HUES64 (cell line): ENCODE results near the gene IP6K2.

Source experiments
- H3K27ac ChIP-seq: 2 replicates; pipeline ENCODE4 v1.7.0; 2013; ENCODE audit warnings: low read depth, low read length, inconsistent platforms
- H3K27me3 ChIP-seq: 2 replicates; pipeline ENCODE4 v1.6.1; 2013; ENCODE audit warnings: mild to moderate bottlenecking, low read length; ENCODE audit not compliant: insufficient read depth
- H3K36me3 ChIP-seq: 2 replicates; pipeline ENCODE4 v1.6.1; 2013; ENCODE audit warnings: mild to moderate bottlenecking, low read length; ENCODE audit not compliant: insufficient read depth
- H3K4me1 ChIP-seq: 2 replicates; pipeline ENCODE4 v1.6.1; 2013; ENCODE audit warnings: mild to moderate bottlenecking, low read length, moderate library complexity; ENCODE audit not compliant: insufficient read depth
- H3K4me3 ChIP-seq: 2 replicates; pipeline ENCODE4 v1.5.1; 2013; ENCODE audit warnings: mild to moderate bottlenecking, low read length, moderate library complexity
- H3K9ac ChIP-seq: 2 replicates; pipeline ENCODE4 v1.6.1; 2013; ENCODE audit warnings: mild to moderate bottlenecking, low read depth, low read length
- H3K9me3 ChIP-seq: 2 replicates; pipeline ENCODE4 v1.6.1; 2013; ENCODE audit warnings: low read depth, low read length; ENCODE audit not compliant: insufficient read depth
- WGBS: fragments of 150-250, 120-280 bp; methylation state at CpG from one replicate; pipeline ENCODE4 v1.1.7; 2013; ENCODE audit warnings: missing lambda C conversion rate; 5-methylcytosine and 5-hydroxymethylcytosine counted together

Gene IP6K2

DNA sequence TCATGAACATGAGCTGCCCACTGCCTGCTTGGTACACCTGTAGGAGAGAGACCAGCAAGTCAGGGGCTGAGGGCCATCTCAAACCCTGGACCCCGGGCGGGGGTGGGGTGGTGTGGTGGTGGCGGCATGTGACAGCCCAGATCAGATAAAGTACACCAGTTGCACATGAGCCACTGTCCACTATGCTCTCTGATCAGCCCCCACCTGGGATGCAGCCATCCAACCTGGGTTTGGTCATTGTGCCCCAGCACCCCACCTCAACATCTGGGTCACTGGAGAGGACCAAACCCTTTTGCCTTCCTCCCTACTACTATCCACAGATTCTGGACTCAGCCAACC, 28.3 kb downstream of the IP6K2 start:
- Histone ChIP-seq H3K27me3 (no peaks in the 10 kb centered on the region), H3K4me1 (peaks cover 15% of the 10 kb centered on the region), H3K27ac (no peak overlapping the region), H3K4me3 (no peak overlapping the region), H3K9ac (no peak overlapping the region), H3K36me3 (peaks cover 65% of the 10 kb centered on the region), H3K9me3 (no peaks in the 10 kb centered on the region)
- 94% methylated on average over 3 of the region's 3 CpGs for WGBS

DNA sequence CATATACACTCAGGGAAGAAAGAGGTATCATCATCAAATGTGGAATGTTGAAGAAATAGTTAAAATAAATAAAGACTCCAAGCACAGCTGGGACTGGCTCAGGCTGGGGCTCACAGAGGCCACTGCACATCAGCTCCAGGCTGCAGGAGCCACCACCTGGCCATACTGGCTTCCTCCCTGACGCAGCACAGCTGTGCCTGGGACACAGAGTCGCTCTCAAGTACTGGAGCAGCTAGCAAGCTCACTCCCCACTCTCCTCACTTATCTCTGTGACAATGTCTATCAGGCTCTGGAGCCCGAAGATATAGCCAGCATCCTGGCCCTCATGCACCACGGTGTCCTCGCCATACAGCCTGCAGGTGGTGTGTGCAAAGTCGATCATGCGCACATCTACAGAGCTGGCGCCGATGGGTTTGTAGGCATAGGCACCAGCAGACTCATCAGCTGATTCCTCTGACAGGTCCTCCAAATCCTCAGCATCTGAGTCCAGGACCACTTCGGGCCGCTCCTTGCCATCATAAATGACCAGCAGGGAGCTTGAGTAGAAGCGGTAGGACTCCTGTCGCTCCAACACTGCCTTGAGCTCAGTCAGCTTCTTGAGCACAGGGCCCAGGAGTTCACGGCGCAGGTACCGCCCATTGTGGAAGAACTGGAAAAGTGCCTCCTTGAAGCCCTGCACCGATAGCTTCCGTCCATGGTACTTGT, 28.8 kb downstream of the IP6K2 start:
- no peak overlapping the region for H3K27ac ChIP-seq
- H3K9ac ChIP-seq, result no peak overlapping the region
- H3K36me3 ChIP-seq, result peaks cover 60% of the 10 kb centered on the region
- H3K27me3 ChIP-seq, result no peaks in the 10 kb centered on the region
- H3K9me3 ChIP-seq, result no peaks in the 10 kb centered on the region
- WGBS, result 95% methylated on average over 18 of the region's 18 CpGs
- peaks cover 10% of the 10 kb centered on the region for H3K4me1 ChIP-seq
- H3K4me3 ChIP-seq, result no peak overlapping the region

DNA sequence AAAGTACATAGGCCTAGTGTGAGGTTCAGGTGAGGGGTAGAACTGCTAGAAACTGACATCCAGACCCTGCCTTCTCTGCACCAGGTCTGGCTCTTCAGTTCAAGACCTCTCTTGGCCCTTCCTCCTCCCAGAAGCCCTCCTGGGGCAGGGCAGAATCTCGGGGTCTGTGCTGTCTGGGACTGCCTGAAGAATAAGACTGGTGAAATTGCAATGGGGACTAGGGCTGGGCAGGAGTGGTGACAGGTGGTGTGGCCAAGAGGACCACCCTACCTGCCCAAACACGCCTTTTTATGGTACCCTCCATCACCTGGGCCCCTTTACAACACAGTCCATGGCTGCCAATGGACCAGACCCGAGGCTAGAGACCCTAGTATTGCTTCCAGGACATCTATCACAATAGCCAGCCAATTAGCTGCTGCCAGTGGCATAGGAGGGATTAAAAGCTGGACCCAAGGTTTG, 29.8 kb downstream of the IP6K2 start:
- H3K36me3 ChIP-seq, result peaks cover 56% of the 10 kb centered on the region
- H3K9me3 ChIP-seq, result no peaks in the 10 kb centered on the region
- H3K27me3 ChIP-seq, result no peaks in the 10 kb centered on the region
- peaks cover 9% of the 10 kb centered on the region for H3K4me1 ChIP-seq
- no peak overlapping the region for H3K27ac ChIP-seq
- 90% methylated on average over 2 of the region's 3 CpGs for WGBS
- no peak overlapping the region for H3K9ac ChIP-seq
- H3K4me3 ChIP-seq, result no peak overlapping the region

DNA sequence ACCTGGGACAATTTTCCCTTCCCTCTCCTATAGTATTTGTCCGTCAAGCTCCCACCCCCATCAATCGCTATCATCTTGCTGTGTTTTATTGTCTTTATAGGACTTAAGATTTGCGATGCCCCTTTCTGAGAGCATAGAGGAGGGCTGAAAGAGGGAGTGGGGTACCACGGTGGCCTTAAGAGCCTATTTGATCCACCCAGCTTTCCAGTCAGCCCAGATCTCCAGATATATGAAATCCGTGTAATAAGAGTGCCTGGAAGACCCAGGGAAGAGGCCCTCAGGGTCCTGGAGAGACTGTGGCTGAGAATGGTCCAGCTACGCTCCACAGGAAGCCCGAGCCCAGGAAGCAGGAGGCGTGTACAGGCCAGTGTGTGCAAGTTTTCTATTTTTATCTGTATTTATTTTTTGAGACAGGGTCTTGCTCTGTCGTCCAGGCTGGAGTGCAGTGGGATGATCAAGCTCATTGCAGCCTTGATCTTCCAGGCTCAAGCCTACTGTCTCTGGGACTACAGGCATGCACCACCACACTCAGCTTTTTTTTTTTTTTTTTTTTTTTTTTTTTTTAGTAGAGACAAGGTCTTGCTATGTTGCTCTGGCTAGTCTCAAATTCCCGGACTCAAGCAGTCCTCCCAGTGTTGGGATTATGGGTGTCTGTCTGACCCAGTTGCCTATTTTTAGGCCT, 30.3 kb downstream of the IP6K2 start:
- H3K9me3 ChIP-seq, result no peaks in the 10 kb centered on the region
- WGBS, result 86% methylated on average over 9 of the region's 10 CpGs
- H3K27me3 ChIP-seq, result no peaks in the 10 kb centered on the region
- peaks cover 56% of the 10 kb centered on the region for H3K36me3 ChIP-seq
- H3K4me1 ChIP-seq, result peaks cover 9% of the 10 kb centered on the region
- H3K9ac ChIP-seq, result no peak overlapping the region
- no peak overlapping the region for H3K27ac ChIP-seq
- peak overlapping the region; percentile 90 for H3K4me3 ChIP-seq

DNA sequence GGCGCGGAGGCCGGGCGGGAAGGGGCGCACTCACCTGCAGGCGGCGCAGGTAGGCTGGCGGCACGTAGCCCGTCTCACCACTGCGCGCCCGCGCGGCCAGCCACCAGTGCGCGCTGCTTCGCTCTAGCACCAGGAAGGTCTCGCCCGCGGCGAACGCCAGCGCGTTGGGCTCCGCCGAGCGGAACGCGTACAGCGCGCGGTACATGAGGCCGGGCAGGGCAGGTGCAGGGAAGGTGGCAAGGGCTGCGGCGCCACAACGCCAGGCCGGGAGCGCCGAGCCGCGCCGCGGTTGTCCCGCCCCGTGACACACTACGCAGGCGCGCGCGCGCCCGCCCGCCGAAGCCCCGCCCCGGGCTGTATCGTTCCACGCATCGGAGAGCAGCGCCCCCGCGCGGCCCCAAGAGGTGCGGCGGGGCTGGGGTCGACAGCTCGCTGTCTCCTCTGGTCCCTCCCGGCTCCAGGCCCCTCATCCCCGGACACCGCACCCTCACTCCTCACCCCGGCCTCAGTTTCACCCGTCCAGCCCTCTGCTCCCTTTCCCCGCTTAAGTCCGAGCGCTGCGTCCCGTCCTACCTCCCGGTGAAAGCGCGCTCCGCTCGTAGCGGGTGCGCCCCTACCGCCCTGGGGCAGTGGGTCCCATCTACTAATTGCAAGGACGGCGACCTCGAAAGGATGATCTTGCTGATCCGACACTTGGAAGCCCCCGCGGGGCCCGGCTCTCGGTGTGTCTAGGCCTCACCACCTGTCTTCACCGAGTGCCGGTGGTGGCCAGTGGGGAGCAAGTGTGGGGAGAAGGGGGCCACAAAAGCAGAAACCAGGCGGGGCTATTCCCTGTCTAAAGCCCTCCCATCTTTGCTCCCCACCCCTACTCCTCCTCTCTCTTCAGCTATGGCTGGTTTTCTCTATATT, 31.2 kb downstream of the IP6K2 start, which contains the start of gene NCKIPSD:
Gene NCKIPSD (minus strand): TSS at position 313 of the 909 bp plus-strand sequence. CDS start 108 bp downstream, at position 205.
- 1% methylated on average over 97 of the region's 97 CpGs for WGBS
- Histone ChIP-seq H3K27me3 (no peaks in the 10 kb centered on the region), H3K36me3 (peaks cover 57% of the 10 kb centered on the region), H3K27ac (peak within 1 kb of the TSS; percentile 94), H3K4me3 (peak within 1 kb of the TSS; percentile 90), H3K9ac (peak within 1 kb of the TSS; percentile 87), H3K4me1 (peaks cover 9% of the 10 kb centered on the region), H3K9me3 (no peaks in the 10 kb centered on the region)

DNA sequence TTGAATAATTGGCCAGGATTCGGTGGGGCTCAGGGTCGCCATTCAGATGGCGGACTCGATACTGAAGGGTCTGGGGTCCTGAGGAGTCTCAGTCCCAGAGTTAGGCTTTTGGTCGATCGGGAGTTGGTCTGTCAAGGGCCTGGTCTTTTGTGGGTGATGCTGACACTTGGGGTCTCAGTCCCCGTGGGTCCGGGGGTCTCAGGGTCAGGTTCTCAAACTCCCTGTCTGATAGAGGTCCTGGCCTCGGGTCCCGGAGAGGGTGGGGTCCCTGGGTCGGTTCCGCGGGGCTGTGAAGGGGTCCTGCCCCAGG, 31.8 kb downstream of the IP6K2 start:
- peak overlapping the region; percentile 94; the same call in 1 of the 2 replicates for H3K27ac ChIP-seq
- H3K9ac ChIP-seq, result peak overlapping the region; percentile 87
- 9% methylated on average over 13 of the region's 13 CpGs for WGBS
- H3K4me1 ChIP-seq, result peaks cover 9% of the 10 kb centered on the region
- H3K36me3 ChIP-seq, result peaks cover 57% of the 10 kb centered on the region
- no peaks in the 10 kb centered on the region for H3K9me3 ChIP-seq
- no peaks in the 10 kb centered on the region for H3K27me3 ChIP-seq
- H3K4me3 ChIP-seq, result peak overlapping the region; percentile 90

DNA sequence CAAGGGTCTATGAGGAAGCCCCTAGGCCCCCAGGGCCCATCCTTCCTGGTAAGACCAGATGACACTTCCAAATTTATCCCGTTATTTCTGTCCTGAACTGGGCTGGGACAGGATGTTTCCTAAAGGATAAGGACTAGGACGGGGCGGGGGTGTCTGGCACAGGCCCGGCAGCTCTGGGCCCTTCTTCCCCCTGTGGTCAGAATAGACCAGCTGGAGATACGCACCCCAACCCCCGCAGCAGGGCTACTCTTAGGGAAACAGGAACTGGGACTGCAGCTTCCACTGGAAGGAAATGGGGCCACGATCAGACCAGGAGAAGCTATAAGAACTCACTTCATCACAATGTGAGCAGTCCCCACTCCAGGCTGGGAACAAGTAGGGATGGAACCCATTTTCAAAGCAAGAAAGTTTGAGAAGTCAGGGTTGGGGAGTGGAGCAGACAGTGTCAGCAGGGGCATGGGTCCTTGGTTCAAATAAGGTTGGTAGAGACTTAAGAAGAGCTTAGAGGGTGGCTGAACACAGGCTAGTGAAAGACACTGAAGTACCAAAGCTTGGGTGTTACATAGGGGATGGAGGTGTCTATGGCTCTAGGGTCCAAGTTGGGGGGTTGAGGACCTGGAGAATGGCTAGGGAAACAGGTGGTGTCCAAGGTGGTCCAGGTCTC, 32.4 kb downstream of the IP6K2 start:
- H3K27me3 ChIP-seq, result no peaks in the 10 kb centered on the region
- H3K9ac ChIP-seq, result no peak overlapping the region
- peak overlapping the region; percentile 90 for H3K4me3 ChIP-seq
- H3K4me1 ChIP-seq, result peaks cover 9% of the 10 kb centered on the region
- no peak overlapping the region for H3K27ac ChIP-seq
- H3K9me3 ChIP-seq, result no peaks in the 10 kb centered on the region
- peaks cover 57% of the 10 kb centered on the region for H3K36me3 ChIP-seq
- WGBS, result 85% methylated on average over 7 of the region's 7 CpGs

DNA sequence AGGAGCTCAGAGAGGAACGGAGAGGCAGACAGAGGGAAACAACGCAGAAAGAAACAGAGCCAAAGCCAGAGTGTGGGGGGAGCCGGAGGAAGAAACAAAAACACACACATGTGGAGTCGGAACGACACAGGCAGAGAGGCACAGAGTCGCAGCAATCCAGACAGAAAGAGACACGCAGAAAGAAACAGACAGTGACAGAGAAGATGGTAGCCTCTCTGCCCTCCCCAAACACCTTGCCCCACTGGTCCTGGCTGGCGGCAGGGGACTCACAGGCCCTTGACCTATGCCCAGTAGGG, 33.0 kb downstream of the IP6K2 start:
- Histone ChIP-seq H3K9ac (no peak overlapping the region), H3K4me1 (peaks cover 9% of the 10 kb centered on the region), H3K36me3 (peaks cover 57% of the 10 kb centered on the region), H3K27me3 (no peaks in the 10 kb centered on the region), H3K27ac (no peak overlapping the region), H3K4me3 (peak overlapping the region; percentile 90), H3K9me3 (no peaks in the 10 kb centered on the region)
- WGBS, result 94% methylated on average over 8 of the region's 8 CpGs

DNA sequence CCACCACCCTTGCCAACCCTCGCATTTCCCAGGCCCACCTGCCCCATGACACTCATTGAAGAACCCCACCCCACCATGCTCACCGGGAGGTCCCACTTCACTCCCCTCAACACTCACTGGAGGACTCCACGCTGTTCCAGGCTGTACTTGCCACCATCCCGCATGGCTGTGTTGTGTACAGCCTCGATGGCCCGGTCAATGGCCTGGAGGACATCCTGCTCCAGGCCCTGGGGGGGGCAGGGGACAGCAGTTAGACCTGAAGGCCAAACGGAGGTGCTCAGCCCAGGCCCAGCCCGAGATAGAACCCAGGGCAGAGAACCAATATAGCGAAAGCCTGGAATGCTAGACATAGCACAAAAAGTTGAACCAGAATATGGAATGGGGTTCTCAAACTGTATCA, 34.2 kb downstream of the IP6K2 start:
- no peak overlapping the region for H3K4me3 ChIP-seq
- peaks cover 57% of the 10 kb centered on the region for H3K36me3 ChIP-seq
- no peak overlapping the region for H3K27ac ChIP-seq
- H3K9me3 ChIP-seq, result no peaks in the 10 kb centered on the region
- 93% methylated on average over 9 of the region's 9 CpGs for WGBS
- H3K4me1 ChIP-seq, result peaks cover 9% of the 10 kb centered on the region
- no peaks in the 10 kb centered on the region for H3K27me3 ChIP-seq
- no peak overlapping the region for H3K9ac ChIP-seq

DNA sequence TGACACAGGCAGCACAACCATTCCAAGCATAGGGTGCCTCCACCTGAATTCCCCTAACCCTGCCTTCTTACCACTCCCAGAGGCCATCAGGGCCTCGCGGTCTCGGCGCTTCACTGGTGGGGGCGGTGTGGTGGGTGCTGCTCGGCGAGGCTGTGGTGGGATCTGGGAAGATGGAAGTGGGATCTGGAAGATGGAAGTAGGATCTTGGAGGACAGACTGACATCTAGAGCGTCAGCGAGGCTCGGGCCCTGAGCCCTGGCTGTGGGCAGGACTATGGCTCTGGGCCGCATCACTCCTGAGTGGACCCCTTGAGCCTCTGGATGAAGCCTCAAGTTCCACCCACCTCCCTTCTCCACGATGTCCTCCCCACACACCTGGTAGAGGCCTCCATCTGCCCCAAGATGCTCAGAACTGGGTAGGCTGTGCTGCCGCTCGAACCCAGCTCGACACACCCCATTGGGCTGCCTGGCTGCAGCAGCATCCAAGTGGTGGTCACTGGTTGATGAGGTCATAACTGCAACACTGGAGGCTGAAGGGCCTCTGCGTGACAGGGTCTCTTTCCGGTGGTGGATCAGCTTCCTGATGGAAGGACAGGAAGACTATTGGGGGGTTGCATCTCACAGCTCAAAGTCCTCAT, 34.9 kb downstream of the IP6K2 start:
- Histone ChIP-seq H3K36me3 (peaks cover 57% of the 10 kb centered on the region), H3K9ac (no peak overlapping the region), H3K27me3 (no peaks in the 10 kb centered on the region), H3K4me3 (no peak overlapping the region), H3K27ac (no peak overlapping the region), H3K4me1 (peaks cover 9% of the 10 kb centered on the region), H3K9me3 (no peaks in the 10 kb centered on the region)
- 97% methylated on average over 17 of the region's 17 CpGs for WGBS
